MM.1S (cell line): Measurements from ENCODE around the gene SCARF1.

ENCODE experiments used
- DNase-seq: peaks from one replicate; pipeline ENCODE4 v3.0.0-alpha.2; 2015
- H2AFZ ChIP-seq: fragments of 300-600 bp; sonication (generic); 2 replicates; pipeline ENCODE4 v1.6.0; 2016; ENCODE audit warnings: antibody characterized with exemption, low read length
- H3F3A ChIP-seq: fragments of 300-600 bp; sonication (generic); 2 replicates; pipeline ENCODE4 v1.6.1; 2016; ENCODE audit warnings: mild to moderate bottlenecking, antibody characterized with exemption, low read length, moderate library complexity, mixed read lengths; ENCODE audit not compliant: insufficient read depth
- H3K27ac ChIP-seq: fragments of 300-600 bp; sonication (generic); 2 replicates; pipeline ENCODE4 v1.5.1; 2016; ENCODE audit warnings: mild to moderate bottlenecking, low read length
- H3K27me3 ChIP-seq: fragments of 300-600 bp; sonication (generic); replicated peaks from 2 replicates; pipeline ENCODE4 v1.6.0; 2016; ENCODE audit warnings: low read length; ENCODE audit not compliant: insufficient read depth
- H3K36me3 ChIP-seq: fragments of 300-600 bp; sonication (generic); replicated peaks from 2 replicates; pipeline ENCODE4 v1.6.1; 2016; ENCODE audit warnings: mild to moderate bottlenecking, low read length, mixed read lengths; ENCODE audit not compliant: insufficient read depth
- H3K4me1 ChIP-seq: fragments of 300-600 bp; sonication (generic); 2 replicates; pipeline ENCODE4 v1.6.1; 2016; ENCODE audit warnings: low read length, mixed read lengths
- H3K4me2 ChIP-seq: fragments of 300-600 bp; sonication (generic); 2 replicates; pipeline ENCODE4 v1.6.0; 2016; ENCODE audit warnings: low read depth, low read length
- H3K4me3 ChIP-seq: fragments of 300-600 bp; sonication (generic); 2 replicates; pipeline ENCODE4 v1.5.1; 2016; ENCODE audit warnings: low read length, mixed read lengths
- H3K79me2 ChIP-seq: fragments of 300-600 bp; sonication (generic); 2 replicates; pipeline ENCODE4 v1.6.1; 2016; ENCODE audit warnings: mixed run types, low read length, mixed read lengths
- H3K9ac ChIP-seq: fragments of 300-600 bp; sonication (generic); 2 replicates; pipeline ENCODE4 v1.6.1; 2016; ENCODE audit warnings: low read length, mixed read lengths
- H3K9me2 ChIP-seq: fragments of 300-600 bp; sonication (generic); replicated peaks from 2 replicates; pipeline ENCODE4 v1.6.1; 2016; ENCODE audit warnings: mild to moderate bottlenecking, low read length, mixed read lengths; ENCODE audit not compliant: insufficient read depth
- H3K9me3 ChIP-seq: fragments of 300-600 bp; sonication (generic); replicated peaks from 2 replicates; pipeline ENCODE4 v1.6.1; 2016; ENCODE audit warnings: mild to moderate bottlenecking, low read length, mixed read lengths; ENCODE audit not compliant: insufficient read depth
- H4K20me1 ChIP-seq: fragments of 300-600 bp; sonication (generic); 2 replicates; pipeline ENCODE4 v1.6.1; 2016; ENCODE audit warnings: mild to moderate bottlenecking, low read length, moderate library complexity, mixed read lengths; ENCODE audit not compliant: insufficient read depth
- EZH2 ChIP-seq: fragments of 300-600 bp; sonication (generic); optimal IDR thresholded peaks from 2 replicates; pipeline ENCODE3; 2017; ENCODE audit warnings: low read depth, mild to moderate bottlenecking, antibody characterized with exemption, low read length, mixed read lengths
- EZH2phosphoT487 ChIP-seq: fragments of 300-600 bp; sonication (generic); IDR thresholded peaks from 2 replicates; pipeline ENCODE4 v1.6.1; 2018; ENCODE audit warnings: antibody characterized with exemption, low read length
- TF ChIP-seq, protein P1 (sequence below): fragments of 300-600 bp; sonication (generic); IDR thresholded peaks from 2 replicates; pipeline ENCODE4 v1.5.1; 2016; ENCODE audit warnings: antibody characterized with exemption, low read length, mixed read lengths

Gene SCARF1

GRCh38 chr17:1588821-1589585 is 56.5 kb downstream of the SCARF1 start:
- Histone ChIP-seq H3K27ac (no peak overlapping the region), H3F3A (peaks cover 17% of the 10 kb centered on the region), H3K9me2 (no peaks in the 10 kb centered on the region), H2AFZ (no peak overlapping the region), H3K79me2 (no peaks in the 10 kb centered on the region), H4K20me1 (no peaks in the 10 kb centered on the region), H3K4me3 (no peak overlapping the region), H3K9ac (no peak overlapping the region), H3K36me3 (no peaks in the 10 kb centered on the region), H3K4me2 (no peak overlapping the region), H3K4me1 (peaks cover 27% of the 10 kb centered on the region), H3K27me3 (no peaks in the 10 kb centered on the region), H3K9me3 (no peaks in the 10 kb centered on the region)
- TF ChIP-seq, protein P1, sequence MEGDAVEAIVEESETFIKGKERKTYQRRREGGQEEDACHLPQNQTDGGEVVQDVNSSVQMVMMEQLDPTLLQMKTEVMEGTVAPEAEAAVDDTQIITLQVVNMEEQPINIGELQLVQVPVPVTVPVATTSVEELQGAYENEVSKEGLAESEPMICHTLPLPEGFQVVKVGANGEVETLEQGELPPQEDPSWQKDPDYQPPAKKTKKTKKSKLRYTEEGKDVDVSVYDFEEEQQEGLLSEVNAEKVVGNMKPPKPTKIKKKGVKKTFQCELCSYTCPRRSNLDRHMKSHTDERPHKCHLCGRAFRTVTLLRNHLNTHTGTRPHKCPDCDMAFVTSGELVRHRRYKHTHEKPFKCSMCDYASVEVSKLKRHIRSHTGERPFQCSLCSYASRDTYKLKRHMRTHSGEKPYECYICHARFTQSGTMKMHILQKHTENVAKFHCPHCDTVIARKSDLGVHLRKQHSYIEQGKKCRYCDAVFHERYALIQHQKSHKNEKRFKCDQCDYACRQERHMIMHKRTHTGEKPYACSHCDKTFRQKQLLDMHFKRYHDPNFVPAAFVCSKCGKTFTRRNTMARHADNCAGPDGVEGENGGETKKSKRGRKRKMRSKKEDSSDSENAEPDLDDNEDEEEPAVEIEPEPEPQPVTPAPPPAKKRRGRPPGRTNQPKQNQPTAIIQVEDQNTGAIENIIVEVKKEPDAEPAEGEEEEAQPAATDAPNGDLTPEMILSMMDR, result no peak
- no peak for DNase-seq

- H3K27me3 ChIP-seq, result no peaks in the 10 kb centered on the region
- no peaks in the 10 kb centered on the region for H3K36me3 ChIP-seq
- no peaks in the 10 kb centered on the region for H4K20me1 ChIP-seq
- no peak overlapping the region for H3K9ac ChIP-seq
- H3F3A ChIP-seq, result no peaks in the 10 kb centered on the region
- no peaks in the 10 kb centered on the region for H3K9me3 ChIP-seq
- no peak for TF ChIP-seq EZH2
- TF ChIP-seq EZH2phosphoT487, result no peak
- TF ChIP-seq, protein P1, result no peak
- H3K9me2 ChIP-seq, result no peaks in the 10 kb centered on the region
- H3K4me2 ChIP-seq, result no peak overlapping the region
- H3K79me2 ChIP-seq, result no peaks in the 10 kb centered on the region
- no peak overlapping the region for H3K4me3 ChIP-seq
- H3K27ac ChIP-seq, result no peak overlapping the region
- DNase-seq, result no peak
- no peak overlapping the region for H2AFZ ChIP-seq
- 0 out of 2 replicates have a peak, but pooled peaks cover 6% of the 10 kb centered on the region for H3K4me1 ChIP-seq
Measured at GRCh38 chr17:1584167-1584566, 61.4 kb downstream of the SCARF1 start.
